Smooth muscle cell (in vitro differentiated cells): Measurements from ENCODE around the gene RASGRF1. TPM values are rescaled to one million over a fixed set of nuclear protein-coding genes. Genes with fewer than 3 reads are reported as not detected.
A peak's percentile ranks its signal among the peaks of the same experiment; 100 is the strongest.

Source experiments
- DNase-seq: peaks from one replicate; lab custom pipeline; 2025; ENCODE audit not compliant: unreplicated experiment; lab: John Stamatoyannopoulos, UW
- H2AFZ ChIP-seq: fragments of 200-600 bp; sonication (generic); 2 replicates; pipeline ENCODE4 v1.6.0; 2016; ENCODE audit warnings: antibody characterized with exemption, low read depth, mild to moderate bottlenecking
- H3F3A ChIP-seq: fragments of 200-600 bp; sonication (generic); 2 replicates; pipeline ENCODE4 v1.6.0; 2017; ENCODE audit warnings: antibody characterized with exemption, low read depth
- H3K27ac ChIP-seq: fragments of 200-600 bp; sonication (generic); 2 replicates; pipeline ENCODE4 v1.5.1; 2016; ENCODE audit warnings: low read depth, mild to moderate bottlenecking
- H3K27me3 ChIP-seq: fragments of 200-600 bp; sonication (generic); 2 replicates; pipeline ENCODE4 v1.6.1; 2016; ENCODE audit warnings: low read depth, mild to moderate bottlenecking
- H3K36me3 ChIP-seq: fragments of 200-600 bp; sonication (generic); 2 replicates; pipeline ENCODE4 v1.5.1; 2016; ENCODE audit warnings: low read depth
- H3K4me1 ChIP-seq: fragments of 200-600 bp; sonication (generic); 2 replicates; pipeline ENCODE4 v1.5.1; 2016; ENCODE audit warnings: low read depth
- H3K4me2 ChIP-seq: fragments of 200-600 bp; sonication (generic); 2 replicates; pipeline ENCODE4 v1.6.0; 2016; ENCODE audit warnings: mild to moderate bottlenecking
- H3K4me3 ChIP-seq: fragments of 200-600 bp; sonication (generic); 2 replicates; pipeline ENCODE4 v1.5.1; 2016; ENCODE audit warnings: mild to moderate bottlenecking
- H3K79me2 ChIP-seq: fragments of 200-600 bp; sonication (generic); 2 replicates; pipeline ENCODE4 v1.6.0; 2016; ENCODE audit warnings: low read depth, mild to moderate bottlenecking
- H3K9ac ChIP-seq: fragments of 200-600 bp; sonication (generic); 2 replicates; pipeline ENCODE4 v1.6.0; 2016; ENCODE audit warnings: low read depth
- H3K9me3 ChIP-seq: fragments of 200-600 bp; sonication (generic); replicated peaks from 2 replicates; pipeline ENCODE4 v1.5.1; 2016; ENCODE audit warnings: low read depth
- H4K20me1 ChIP-seq: fragments of 200-600 bp; sonication (generic); 2 replicates; pipeline ENCODE4 v1.6.0; 2016; ENCODE audit warnings: low read depth
- CTCF ChIP-seq: fragments of 200-600 bp; sonication (generic); IDR thresholded peaks from 2 replicates; pipeline ENCODE4 v1.5.1; 2017; ENCODE audit warnings: borderline replicate concordance, mild to moderate bottlenecking, antibody characterized with exemption; ENCODE audit not compliant: insufficient read depth, poor library complexity, severe bottlenecking
- WGBS: methylation state at CpG from one replicate; pipeline ENCODE4 v1.1.7; 2016; ENCODE audit warnings: low lambda C conversion rate; 5-methylcytosine and 5-hydroxymethylcytosine counted together
- polyA plus RNA-seq: library from polyadenylated mRNA; unstranded; fragments of >200 nt; fragmentation: Nextera tagmentation; extraction: Ambion mirVana; gene quantifications from 2 replicates; pipeline ENCODE4 v1.2.1, GENCODE V29; 2016
- total RNA-seq: library from RNA; depleted of rRNA; stranded (reverse); fragments of >200 nt; gene quantifications from 2 replicates; pipeline ENCODE4 v1.2.3, GENCODE V29; 2014

Gene RASGRF1
- total and polyA plus RNA-seq, 2 experiments from 2014 or later, result 0.17 to 0.22 TPM

- Histone ChIP-seq H3K79me2 (no peaks in the 10 kb centered on the region), H3K9me3 (no peaks in the 10 kb centered on the region), H3K27me3 (no peaks in the 10 kb centered on the region), H3K27ac (no peak within 1 kb of the TSS), H3K9ac (no peak within 1 kb of the TSS), H3K4me2 (peak within 1 kb of the TSS; percentile 95), H2AFZ (peak within 1 kb of the TSS; percentile 46), H4K20me1 (no peaks in the 10 kb centered on the region), H3F3A (no peaks in the 10 kb centered on the region), H3K4me1 (no peaks in the 10 kb centered on the region), H3K4me3 (peak within 1 kb of the TSS; percentile 59), H3K36me3 (no peaks in the 10 kb centered on the region)
- TF ChIP-seq CTCF, result no peak
- 4% methylated on average over 30 of the region's 71 CpGs for WGBS
- DNase-seq, result peak; percentile 20
Measured at GRCh38 chr15:78944669-78945407, 145.7 kb downstream of the RASGRF1 start, which contains the start of gene CTSH. CTSH (minus strand) TSS chr15:78945046; CDS start chr15:78944981, 65 bp downstream.

GRCh38 chr15:78944202-78944625 lies 146.4 kb downstream of the RASGRF1 start:
- 58% methylated on average over 12 of the region's 12 CpGs for whole genome bisulfite sequencing
- Histone ChIP-seq H3F3A (no peaks in the 10 kb centered on the region), H3K4me3 (peak overlapping the region; percentile 59), H4K20me1 (no peaks in the 10 kb centered on the region), H3K36me3 (no peaks in the 10 kb centered on the region), H3K79me2 (no peaks in the 10 kb centered on the region), H3K4me1 (no peaks in the 10 kb centered on the region), H3K9me3 (no peaks in the 10 kb centered on the region), H2AFZ (no peak overlapping the region), H3K9ac (no peak overlapping the region), H3K27me3 (no peaks in the 10 kb centered on the region), H3K27ac (no peak overlapping the region), H3K4me2 (peak overlapping the region; percentile 95)
- TF ChIP-seq CTCF, result no peak
- DNase-seq, result no peak

- Histone ChIP-seq H3F3A (no peaks in the 10 kb centered on the region), H3K36me3 (no peaks in the 10 kb centered on the region), H3K27me3 (no peaks in the 10 kb centered on the region), H3K9me3 (no peaks in the 10 kb centered on the region), H4K20me1 (no peaks in the 10 kb centered on the region), H3K9ac (no peak overlapping the region), H3K4me1 (no peaks in the 10 kb centered on the region), H3K4me3 (peak overlapping the region; percentile 23), H3K79me2 (no peaks in the 10 kb centered on the region), H2AFZ (no peak overlapping the region), H3K27ac (no peak overlapping the region), H3K4me2 (no peak overlapping the region)
- WGBS, result 74% methylated on average over 7 of the region's 7 CpGs
- no peak for TF ChIP-seq CTCF
- no peak for DNase-seq
Measured at GRCh38 chr15:78943692-78944091, 146.9 kb downstream of the RASGRF1 start.

- no peaks in the 10 kb centered on the region for H3K36me3 ChIP-seq
- H3K79me2 ChIP-seq, result no peaks in the 10 kb centered on the region
- no peaks in the 10 kb centered on the region for H4K20me1 ChIP-seq
- no peak overlapping the region for H2AFZ ChIP-seq
- DNase-seq, result no peak
- H3K4me1 ChIP-seq, result no peaks in the 10 kb centered on the region
- no peaks in the 10 kb centered on the region for H3K27me3 ChIP-seq
- H3F3A ChIP-seq, result no peaks in the 10 kb centered on the region
- no peaks in the 10 kb centered on the region for H3K9me3 ChIP-seq
- no peak overlapping the region for H3K4me2 ChIP-seq
- TF ChIP-seq CTCF, result no peak
- no peak overlapping the region for H3K27ac ChIP-seq
- WGBS, result 89% methylated on average over 4 of the region's 4 CpGs
- no peak overlapping the region for H3K4me3 ChIP-seq
- no peak overlapping the region for H3K9ac ChIP-seq
Measured at GRCh38 chr15:78942741-78943140, 147.8 kb downstream of the RASGRF1 start.
